Esophagus muscularis mucosa (tissue), 3 donors: ENCODE results near the gene MCM9.

Experiments
- POLR2A ChIP-seq: fragments of 450-650 bp; IDR thresholded peaks from one replicate; pipeline ENCODE4 v1.6.1; 2017; ENCODE audit warnings: antibody characterized with exemption, moderate library complexity, mild to moderate bottlenecking, low read depth
- POLR2AphosphoS5 ChIP-seq, 2 donors: sonication (generic); formaldehyde crosslinking; IDR thresholded peaks; one replicate each; pipeline ENCODE4 v1.6.1; 2017; ENCODE audit warnings: antibody characterized with exemption in 2 of 2
- TF ChIP-seq, protein P1 (sequence below), 3 experiments: fragments of 200-600 bp in 2 of 3; fragments of 450-650 bp in 1 of 3; sonication (generic) in 2 of 3; IDR thresholded peaks; one replicate each; pipeline ENCODE4 v1.5.1; 2017 to 2019; ENCODE audit warnings: antibody characterized with exemption in 3 of 3, mild to moderate bottlenecking in 2 of 3, moderate library complexity in 1 of 3

DNA sequence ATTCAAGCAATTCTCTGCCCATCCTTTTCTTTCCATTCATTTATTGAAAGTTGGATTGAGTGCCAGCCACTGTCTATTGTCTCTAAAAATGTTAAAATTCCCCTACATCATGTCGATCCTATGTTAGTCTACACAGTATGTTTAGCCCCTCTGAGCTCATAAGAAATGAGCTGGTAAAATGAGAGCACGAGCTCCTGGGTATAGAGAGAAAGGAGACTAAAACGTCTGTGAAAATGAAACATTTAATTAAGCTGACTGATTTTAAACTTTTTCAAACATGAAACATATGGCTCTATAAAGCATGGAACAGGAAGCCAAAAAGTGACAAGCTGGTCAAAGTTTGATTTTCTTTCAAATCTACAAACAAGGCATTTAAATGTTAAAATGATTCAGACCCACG is 145.0 kb downstream of the MCM9 start:
- TF ChIP-seq POLR2A (no peak), POLR2AphosphoS5 (IDR thresholded peaks at IDR 0.05) (no peak)
- TF ChIP-seq, protein P1, sequence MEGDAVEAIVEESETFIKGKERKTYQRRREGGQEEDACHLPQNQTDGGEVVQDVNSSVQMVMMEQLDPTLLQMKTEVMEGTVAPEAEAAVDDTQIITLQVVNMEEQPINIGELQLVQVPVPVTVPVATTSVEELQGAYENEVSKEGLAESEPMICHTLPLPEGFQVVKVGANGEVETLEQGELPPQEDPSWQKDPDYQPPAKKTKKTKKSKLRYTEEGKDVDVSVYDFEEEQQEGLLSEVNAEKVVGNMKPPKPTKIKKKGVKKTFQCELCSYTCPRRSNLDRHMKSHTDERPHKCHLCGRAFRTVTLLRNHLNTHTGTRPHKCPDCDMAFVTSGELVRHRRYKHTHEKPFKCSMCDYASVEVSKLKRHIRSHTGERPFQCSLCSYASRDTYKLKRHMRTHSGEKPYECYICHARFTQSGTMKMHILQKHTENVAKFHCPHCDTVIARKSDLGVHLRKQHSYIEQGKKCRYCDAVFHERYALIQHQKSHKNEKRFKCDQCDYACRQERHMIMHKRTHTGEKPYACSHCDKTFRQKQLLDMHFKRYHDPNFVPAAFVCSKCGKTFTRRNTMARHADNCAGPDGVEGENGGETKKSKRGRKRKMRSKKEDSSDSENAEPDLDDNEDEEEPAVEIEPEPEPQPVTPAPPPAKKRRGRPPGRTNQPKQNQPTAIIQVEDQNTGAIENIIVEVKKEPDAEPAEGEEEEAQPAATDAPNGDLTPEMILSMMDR (IDR thresholded peaks at IDR 0.05) = no peak
